ENCODE data around the gene MTA1. TPM values are rescaled to one million over a fixed set of nuclear protein-coding genes. Genes with fewer than 3 reads are reported as not detected.

MTA1 gene
- total and polyA plus RNA-seq, 10 of the 15 experiments (the other 5 are each of a cell fraction or from before 2014, with no cell fraction given), result 0.14 to 162 (median 30.6) TPM

DNA sequence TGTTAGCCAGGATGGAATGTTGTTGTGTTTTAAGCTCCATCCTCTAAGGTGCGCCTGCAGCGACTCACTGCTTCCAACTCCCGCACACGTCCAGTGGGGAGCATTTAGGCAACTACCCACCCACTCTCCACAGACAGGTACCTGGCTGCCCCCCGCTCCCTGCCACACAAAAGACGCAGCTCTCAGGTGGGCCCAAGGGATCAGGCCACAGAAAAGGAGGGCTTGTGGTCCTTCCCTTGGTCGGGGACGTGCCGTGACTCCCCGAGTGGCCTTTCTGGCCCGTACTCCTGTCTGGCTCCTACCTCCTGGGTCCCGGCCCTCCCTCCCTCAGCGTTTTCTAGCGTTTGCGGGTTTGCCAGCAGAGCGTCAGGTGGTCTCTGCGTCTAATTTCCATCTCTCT lies 87.6 kb downstream of the MTA1 start (continued):
- no peak for TF ChIP-seq E4F1 (IDR thresholded peaks at IDR 0.05; ENCODE audit: borderline replicate concordance, partially characterized antibody)
- no peak for TF ChIP-seq RAD21 (IDR thresholded peaks at IDR 0.05; ENCODE audit: insufficient read depth, low read depth, low read length)
- TF ChIP-seq ZNF207 (IDR thresholded peaks at IDR 0.05; ENCODE audit: borderline replicate concordance), result no peak
- TF ChIP-seq POLR2A (IDR thresholded peaks at IDR 0.05; ENCODE audit: low read depth, low read length), result no peak

GRCh38 chr14:105508069-105508468 lies 88.4 kb downstream of the MTA1 start:
- no peak overlapping the region for H2AFZ ChIP-seq (ENCODE audit: control insufficient read depth, low read depth, low read length)
- TF ChIP-seq GATAD2B (conservative IDR thresholded peaks at IDR 0.05; ENCODE audit: low read depth) (no peak), SIN3A (IDR thresholded peaks at IDR 0.05; ENCODE audit: low read depth, low read length) (no peak), HDAC6 (IDR thresholded peaks at IDR 0.05; ENCODE audit: unreplicated experiment) (no peak)
- H3K36me3 ChIP-seq (ENCODE audit: control insufficient read depth in 2 of 2, insufficient read depth in 2 of 2, low read length in 1 of 2), result no peaks in the 10 kb centered on the region
- WGBS (ENCODE audit: insufficient coverage, insufficient replicate concordance, low lambda C conversion rate, missing lambda C conversion rate), result 59% methylated on average over 16 of the region's 16 CpGs
- H3K4me2 ChIP-seq (ENCODE audit: control insufficient read depth, insufficient read depth), result no peak overlapping the region
- no TSS peak for BruUV-seq (replicated peaks)
- CTCF ChIA-PET, result no interaction called here
- DNase-seq (ENCODE audit: low read depth, low spot score), result no peak
- H4K20me1 ChIP-seq (ENCODE audit: control insufficient read depth, insufficient read depth), result no peaks in the 10 kb centered on the region
- peaks cover 1 to 3% of the 10 kb centered on the region in 2 experiments; a peak in 1 of 4 replicates for H3K27me3 ChIP-seq (replicated peaks in 1 of 2; ENCODE audit: control insufficient read depth in 2 of 2, insufficient read depth in 2 of 2, low read length in 1 of 2)
- no peaks in the 10 kb centered on the region for H3K79me2 ChIP-seq (ENCODE audit: control insufficient read depth, insufficient read depth, low read length)
- intact Hi-C loops (cut with micrococcal nuclease; ENCODE audit: unreplicated experiment) (no loop called here), in situ Hi-C loops (cut with MboI) (no loop called here)
- no peak for ATAC-seq
- H3K4me1 ChIP-seq (ENCODE audit: control insufficient read depth, insufficient read depth, low read length), result no peaks in the 10 kb centered on the region
- POLR2A ChIA-PET, result interaction anchor here (0.6 kb wide), 1 partner anchor 16 kb away, joined by 6 read pairs; no protein-coding TSS in a partner anchor
- no peaks in the 10 kb centered on the region for H3K9me3 ChIP-seq (replicated peaks; ENCODE audit: control insufficient read depth, insufficient read depth, low read length)
- H3K9ac ChIP-seq (ENCODE audit: control insufficient read depth, insufficient read depth, low read length), result no peak overlapping the region
- RAD21 ChIA-PET (ENCODE audit: unreplicated experiment), result no interaction called here
- H3K27ac ChIP-seq (ENCODE audit: control insufficient read depth, insufficient read depth), result no peak overlapping the region
- SMC1A ChIA-PET (ENCODE audit: uncharacterized antibody, unreplicated experiment), result no interaction called here
- H3K4me3 ChIP-seq, result no peak overlapping the region
- FAIRE-seq, result no peak
